Measurements from ENCODE around the gene ESYT1.

ESYT1 gene

DNA sequence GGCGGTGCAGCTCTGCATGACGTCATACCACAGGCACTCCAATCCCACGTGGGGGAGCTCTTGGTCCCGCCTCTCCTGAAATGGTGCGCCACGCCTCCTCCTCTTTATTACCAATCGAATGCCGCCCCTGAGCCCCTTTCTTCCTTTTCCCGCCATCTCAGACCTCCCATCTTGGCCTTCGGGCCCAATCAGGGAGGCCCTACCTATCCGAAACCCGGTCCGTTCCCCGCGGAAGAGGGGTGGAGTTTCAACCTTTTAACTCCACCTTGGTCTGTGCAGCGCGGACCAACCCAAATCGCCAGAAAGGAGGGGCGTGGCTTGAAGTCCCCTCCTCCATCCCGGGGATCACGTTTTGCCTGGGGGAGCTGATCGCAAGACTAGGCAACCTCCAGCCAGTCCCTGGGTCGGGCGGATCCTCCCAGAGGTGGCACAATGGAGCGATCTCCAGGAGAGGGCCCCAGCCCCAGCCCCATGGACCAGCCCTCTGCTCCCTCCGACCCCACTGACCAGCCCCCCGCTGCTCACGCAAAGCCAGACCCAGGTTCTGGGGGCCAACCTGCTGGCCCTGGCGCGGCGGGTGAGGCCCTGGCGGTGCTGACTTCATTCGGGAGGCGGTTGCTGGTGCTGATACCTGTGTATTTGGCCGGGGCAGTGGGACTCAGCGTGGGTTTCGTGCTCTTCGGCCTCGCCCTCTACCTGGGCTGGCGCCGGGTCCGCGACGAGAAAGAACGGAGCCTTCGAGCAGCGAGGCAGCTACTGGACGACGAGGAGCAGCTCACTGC lies at the start of gene ESYT1:
TSS of gene ESYT1 (plus strand) at position 380 of the 782 bp plus-strand sequence. CDS start at position 433, 53 bp downstream.
- DNase-seq (ENCODE audit: low spot score), result peak; percentile 98

DNA sequence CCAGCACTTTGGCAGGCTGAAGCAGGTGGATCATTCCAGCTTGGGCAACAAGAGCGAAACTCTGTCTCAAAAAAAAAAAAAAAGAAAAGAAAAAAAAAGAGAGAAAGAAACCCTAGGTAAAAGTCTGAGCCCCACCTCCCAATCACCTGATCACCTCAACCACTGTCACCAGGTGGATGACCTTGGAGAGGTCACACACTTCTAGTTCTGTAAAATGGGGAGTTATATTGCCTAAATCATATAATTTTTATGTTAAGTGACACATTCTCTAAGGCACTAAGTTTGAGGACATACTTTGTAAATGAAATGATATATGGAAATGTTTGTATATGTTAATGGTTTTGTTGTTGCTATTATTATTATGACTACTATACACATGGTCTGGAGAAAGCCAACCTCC lies 49.6 kb upstream of the ESYT1 start:
- no peak for DNase-seq (ENCODE audit: low spot score)

- DNase-seq (ENCODE audit: low spot score), result peak; percentile 48
These were observed 48.9 kb upstream of the ESYT1 start for GRCh38 chr12:56078931-56079722.

- peak; percentile 36 for DNase-seq (ENCODE audit: low spot score)
These were observed 48.1 kb upstream of the ESYT1 start, which contains the start of gene ERBB3 for GRCh38 chr12:56079723-56080555. ERBB3 (plus strand) TSS chr12:56080165; CDS start chr12:56080301, 136 bp downstream.

DNA sequence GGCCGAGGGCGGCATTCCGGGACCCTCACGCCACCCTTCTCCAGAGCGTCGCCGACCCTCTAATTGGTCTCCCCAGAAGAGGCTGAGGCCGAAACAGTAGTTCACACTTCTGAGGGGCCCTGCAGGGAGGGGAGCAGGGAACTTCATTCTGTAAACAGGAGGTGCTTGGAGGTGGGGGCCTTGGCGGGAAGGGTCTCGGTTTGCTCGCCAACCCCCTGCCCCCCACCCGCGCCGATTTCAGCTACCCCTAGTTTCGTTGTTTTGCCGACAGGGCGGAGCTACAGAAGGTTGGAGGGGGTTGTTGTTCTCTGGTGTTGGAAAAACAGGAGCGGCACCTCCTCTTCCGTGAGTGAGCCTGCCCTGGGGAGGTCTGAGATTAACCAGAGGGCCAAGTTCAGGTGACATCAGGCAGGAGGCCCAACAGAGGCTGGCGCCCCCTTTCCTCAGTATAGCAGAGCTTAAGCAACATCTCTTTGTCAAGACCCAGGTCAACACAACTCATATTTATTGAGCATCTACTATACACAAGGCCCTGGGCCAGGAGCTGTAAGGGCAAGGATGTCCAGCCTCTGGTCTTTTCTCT lies 47.4 kb upstream of the ESYT1 start:
- no peak for DNase-seq (ENCODE audit: low spot score)

GRCh38 chr12:56081393-56082347 lies 46.4 kb upstream of the ESYT1 start:
- no peak for DNase-seq (ENCODE audit: low spot score)

DNA sequence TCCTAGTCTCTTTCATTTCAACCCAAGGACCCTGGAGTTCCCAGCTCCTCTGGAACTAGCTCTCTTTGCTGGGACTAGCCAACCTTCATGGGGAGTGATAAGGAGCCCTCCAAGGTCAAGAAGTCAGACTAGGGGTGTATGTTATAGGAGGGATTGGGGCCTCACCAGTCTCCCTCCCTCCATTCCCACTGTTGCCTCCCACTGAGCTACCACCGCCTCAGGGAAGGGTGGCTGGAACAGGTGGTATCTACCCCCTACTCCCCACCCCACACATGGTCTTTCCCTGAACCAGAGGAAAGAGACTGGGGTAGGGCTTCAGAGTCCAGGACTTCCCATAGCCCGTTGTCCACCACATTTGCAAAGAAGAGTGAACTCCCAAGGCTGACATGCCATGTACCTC lies 45.7 kb upstream of the ESYT1 start:
- no peak for DNase-seq (ENCODE audit: low spot score)

DNA sequence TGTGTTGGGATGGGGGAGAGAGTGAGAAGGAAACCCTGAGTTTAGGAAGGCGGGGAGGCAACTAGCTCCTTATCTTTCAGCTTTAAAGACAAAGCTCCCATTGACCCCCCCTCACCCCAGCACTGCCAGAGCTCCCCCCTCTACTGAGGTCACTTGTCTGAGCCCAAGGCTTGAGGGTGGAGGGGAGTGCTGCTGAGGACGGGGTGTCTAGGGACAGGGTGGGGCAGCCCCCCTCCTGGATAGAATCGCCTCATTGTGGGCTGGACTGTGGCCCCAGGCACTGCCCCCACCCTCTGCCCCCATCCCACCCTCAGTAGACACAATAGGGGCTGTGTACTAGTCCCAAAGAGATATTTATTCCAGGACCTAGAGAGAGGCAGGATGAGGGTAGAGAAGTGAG lies 45.1 kb upstream of the ESYT1 start:
- DNase-seq (ENCODE audit: low spot score), result no peak

DNA sequence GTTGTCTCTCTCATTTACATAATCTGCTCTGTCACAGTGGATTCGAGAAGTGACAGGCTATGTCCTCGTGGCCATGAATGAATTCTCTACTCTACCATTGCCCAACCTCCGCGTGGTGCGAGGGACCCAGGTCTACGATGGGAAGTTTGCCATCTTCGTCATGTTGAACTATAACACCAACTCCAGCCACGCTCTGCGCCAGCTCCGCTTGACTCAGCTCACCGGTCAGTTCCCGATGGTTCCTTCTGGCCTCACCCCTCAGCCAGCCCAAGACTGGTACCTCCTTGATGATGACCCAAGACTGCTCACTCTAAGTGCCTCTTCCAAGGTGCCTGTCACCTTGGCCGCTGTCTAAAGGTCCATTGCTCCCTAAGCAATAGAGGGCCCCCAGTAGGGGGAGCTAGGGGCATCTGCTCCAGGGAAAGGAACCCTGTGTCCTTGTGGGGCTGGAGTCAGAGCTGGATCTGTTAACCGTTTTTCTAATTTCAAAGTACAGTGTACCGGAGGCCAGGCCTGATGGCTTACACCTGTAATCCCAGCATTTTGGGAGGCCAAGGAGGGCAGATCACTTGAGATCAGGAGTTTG lies 43.0 kb upstream of the ESYT1 start:
- DNase-seq (ENCODE audit: low spot score), result peak; percentile 51

GRCh38 chr12:56086096-56086495 lies 42.0 kb upstream of the ESYT1 start:
- DNase-seq (ENCODE audit: low spot score), result no peak

- no peak for DNase-seq (ENCODE audit: low spot score)
These were observed 41.5 kb upstream of the ESYT1 start for GRCh38 chr12:56086608-56087007.

GRCh38 chr12:56087220-56087619 lies 40.8 kb upstream of the ESYT1 start:
- DNase-seq (ENCODE audit: low spot score), result no peak

GRCh38 chr12:56097738-56098137 lies 30.3 kb upstream of the ESYT1 start:
- no peak for DNase-seq (ENCODE audit: low spot score)

- DNase-seq (ENCODE audit: low spot score), result no peak
These were observed 29.5 kb upstream of the ESYT1 start for GRCh38 chr12:56098592-56098991.

DNA sequence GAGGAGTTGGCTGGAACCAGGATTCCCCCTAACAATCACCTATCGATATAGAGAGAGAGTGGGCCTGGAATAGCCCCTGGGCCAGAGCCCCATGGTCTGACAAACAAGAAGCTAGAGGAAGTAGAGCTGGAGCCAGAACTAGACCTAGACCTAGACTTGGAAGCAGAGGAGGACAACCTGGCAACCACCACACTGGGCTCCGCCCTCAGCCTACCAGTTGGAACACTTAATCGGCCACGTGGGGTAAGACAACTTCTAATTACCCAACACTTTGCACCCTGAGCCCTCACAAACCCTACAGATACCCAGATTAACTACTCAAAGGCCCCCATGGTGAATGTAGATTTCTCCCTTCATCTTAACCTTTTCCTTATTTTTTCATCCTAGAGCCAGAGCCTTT lies 28.3 kb upstream of the ESYT1 start:
- DNase-seq (ENCODE audit: low spot score), result no peak

DNA sequence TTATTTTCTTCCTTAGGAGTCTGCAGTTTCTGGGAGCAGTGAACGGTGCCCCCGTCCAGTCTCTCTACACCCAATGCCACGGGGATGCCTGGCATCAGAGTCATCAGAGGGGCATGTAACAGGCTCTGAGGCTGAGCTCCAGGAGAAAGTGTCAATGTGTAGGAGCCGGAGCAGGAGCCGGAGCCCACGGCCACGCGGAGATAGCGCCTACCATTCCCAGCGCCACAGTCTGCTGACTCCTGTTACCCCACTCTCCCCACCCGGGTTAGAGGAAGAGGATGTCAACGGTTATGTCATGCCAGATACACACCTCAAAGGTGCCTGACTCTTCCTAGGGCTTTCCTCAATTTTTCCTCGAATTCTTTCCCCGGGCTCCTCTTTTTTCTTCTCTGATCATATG lies 27.0 kb upstream of the ESYT1 start:
- no peak for DNase-seq (ENCODE audit: low spot score)

GRCh38 chr12:56102683-56103065 lies 25.4 kb upstream of the ESYT1 start:
- DNase-seq (ENCODE audit: low spot score), result no peak

DNA sequence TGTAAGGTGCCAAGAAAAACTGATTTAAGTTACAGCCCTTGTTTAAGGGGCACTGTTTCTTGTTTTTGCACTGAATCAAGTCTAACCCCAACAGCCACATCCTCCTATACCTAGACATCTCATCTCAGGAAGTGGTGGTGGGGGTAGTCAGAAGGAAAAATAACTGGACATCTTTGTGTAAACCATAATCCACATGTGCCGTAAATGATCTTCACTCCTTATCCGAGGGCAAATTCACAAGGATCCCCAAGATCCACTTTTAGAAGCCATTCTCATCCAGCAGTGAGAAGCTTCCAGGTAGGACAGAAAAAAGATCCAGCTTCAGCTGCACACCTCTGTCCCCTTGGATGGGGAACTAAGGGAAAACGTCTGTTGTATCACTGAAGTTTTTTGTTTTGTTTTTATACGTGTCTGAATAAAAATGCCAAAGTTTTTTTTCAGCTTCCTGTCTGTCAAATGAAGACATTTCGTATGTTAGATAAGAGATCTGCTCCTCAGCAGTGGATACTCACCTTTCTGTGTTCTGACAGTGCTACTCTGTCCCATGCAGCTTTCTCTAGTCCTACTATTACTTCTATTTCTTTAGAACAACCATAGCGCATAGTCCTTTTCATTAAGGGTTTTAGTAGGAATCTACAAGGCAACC lies 24.9 kb upstream of the ESYT1 start:
- DNase-seq (ENCODE audit: low spot score), result no peak

DNA sequence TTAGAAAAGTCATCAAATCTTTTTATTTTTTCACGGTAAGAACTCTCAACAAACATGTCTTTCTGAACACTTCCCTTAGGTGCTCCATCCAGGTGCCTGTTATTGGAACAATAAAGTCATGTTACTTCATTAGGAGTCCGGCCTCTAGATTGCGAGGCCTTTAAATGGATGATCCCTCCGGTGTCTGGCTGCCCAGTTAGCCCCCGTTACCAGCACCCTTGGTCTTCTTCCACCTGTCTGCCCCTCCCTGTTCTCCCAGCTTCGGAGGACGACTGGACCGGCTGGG lies 24.3 kb upstream of the ESYT1 start:
- DNase-seq (ENCODE audit: low spot score), result no peak
